A549 (cell line): Measurements from ENCODE around the gene SCUBE3. TPM values are rescaled to one million over a fixed set of nuclear protein-coding genes. Genes with fewer than 3 reads are reported as not detected.

ENCODE experiments used
- ATAC-seq, 2 experiments: fragments of 200-7000 bp in 1 of 2; fragments of >200 bp in 1 of 2; cut with Nextera tagmentation in 1 of 2; cut with Tn5 transposase in 1 of 2; 3 replicates each; pipeline versions ENCODE4 v1.8.0 to v1.9.1; 2018 to 2020; ENCODE audit warnings: mild to moderate bottlenecking in 1 of 2, moderate library complexity in 1 of 2
- CTCF ChIA-PET: fragments of 300-600 bp; sonication (Branson Sonifier 250); formaldehyde crosslinking; extraction: SDS; loops from one replicate; lab custom pipeline; 2021; ENCODE audit warnings: antibody characterized with exemption, inconsistent platforms; lab: Yijun Ruan, JAX
- POLR2A ChIA-PET: fragments of 350-600 bp; formaldehyde crosslinking; extraction: SDS; loops from one replicate; lab custom pipeline; 2021; ENCODE audit warnings: antibody characterized with exemption, inconsistent platforms; lab: Yijun Ruan, JAX
- DNase-seq, 2 experiments: peaks; one replicate each; pipeline versions ENCODE4 v3.0.0 to v3.0.0-alpha.2; 2011 to 2016; ENCODE audit warnings: low read depth in 1 of 2, low spot score in 1 of 2
- FAIRE-seq: peaks from 2 replicates; lab custom pipeline; 2011; peaks lifted over from hg19 to GRCh38; lab: Jason Lieb, UNC
- H3K27ac ChIP-seq, 2 experiments: fragments of >200 bp; sonication (Bioruptor Twin); formaldehyde crosslinking; 3 replicates each; pipeline ENCODE4 v1.5.1; 2016 to 2017
- H3K4me1 ChIP-seq: fragments of >200 bp; sonication (Bioruptor Twin); formaldehyde crosslinking; 3 replicates; pipeline ENCODE4 v1.6.1; 2016
- H3K4me2 ChIP-seq: fragments of >200 bp; sonication (Bioruptor Twin); formaldehyde crosslinking; 3 replicates; pipeline ENCODE4 v1.6.1; 2016
- H3K4me3 ChIP-seq: fragments of >200 bp; sonication (Bioruptor Twin); formaldehyde crosslinking; 3 replicates; pipeline ENCODE4 v1.5.1; 2016
- H3K9me3 ChIP-seq: fragments of >200 bp; sonication (Bioruptor Twin); formaldehyde crosslinking; 3 replicates; pipeline ENCODE4 v1.6.1; 2016
- CBX8 ChIP-seq: fragments of 200-600 bp; sonication (generic); IDR thresholded peaks from 2 replicates; pipeline ENCODE4 v1.6.1; 2016
- E2F6 ChIP-seq: IDR thresholded peaks from 2 replicates; pipeline ENCODE4 v1.6.1; 2012; ENCODE audit warnings: low read depth, borderline replicate concordance
- EHF ChIP-seq: fragments of 250-450 bp; sonication (Bioruptor Pico); IDR thresholded peaks from 2 replicates; pipeline ENCODE4 v1.5.0; 2020; ENCODE audit warnings: mild to moderate bottlenecking
- ESRRA ChIP-seq: fragments of 150-350 bp; IDR thresholded peaks from 2 replicates; pipeline ENCODE4 v1.6.1; 2014; ENCODE audit warnings: mild to moderate bottlenecking, low read length, borderline replicate concordance
- FOSB ChIP-seq: fragments of 250-450 bp; sonication (Bioruptor Pico); IDR thresholded peaks from 2 replicates; pipeline ENCODE4 v1.5.0; 2020; ENCODE audit warnings: mild to moderate bottlenecking, moderate library complexity
- HMGXB4 ChIP-seq: fragments of 250-450 bp; sonication (Bioruptor Pico); IDR thresholded peaks from 2 replicates; pipeline ENCODE4 v1.5.0; 2021; ENCODE audit warnings: mild to moderate bottlenecking, moderate library complexity, borderline replicate concordance
- HOXB13 ChIP-seq: fragments of 250-450 bp; sonication (Bioruptor Pico); IDR thresholded peaks from 2 replicates; pipeline ENCODE4 v1.5.0; 2020; ENCODE audit warnings: low read depth, mild to moderate bottlenecking, moderate library complexity
- MAX ChIP-seq: IDR thresholded peaks from 2 replicates; pipeline ENCODE4 v1.6.1; 2012
- MAZ ChIP-seq: fragments of 150-350 bp; IDR thresholded peaks from 2 replicates; pipeline ENCODE4 v1.6.1; 2014; ENCODE audit warnings: antibody characterized with exemption, low read depth, low read length, borderline replicate concordance
- MYC ChIP-seq: IDR thresholded peaks from 2 replicates; pipeline ENCODE4 v1.6.1; 2012; ENCODE audit warnings: mild to moderate bottlenecking, inconsistent platforms, low read length, improper control_type of control experiment, borderline replicate concordance
- POLR2A ChIP-seq: IDR thresholded peaks from 2 replicates; pipeline ENCODE4 v1.6.1; 2012; ENCODE audit warnings: mild to moderate bottlenecking, low read length
- REST ChIP-seq: fragments of 200-600 bp; sonication (generic); IDR thresholded peaks from 2 replicates; pipeline ENCODE4 v1.6.1; 2016; ENCODE audit warnings: antibody characterized with exemption, mild to moderate bottlenecking, moderate library complexity
- RFX5 ChIP-seq: fragments of 450-650 bp; IDR thresholded peaks from 2 replicates; pipeline ENCODE4 v1.7.1; 2014; ENCODE audit warnings: antibody characterized with exemption, mild to moderate bottlenecking, moderate library complexity
- USF2 ChIP-seq: fragments of 450-650 bp; IDR thresholded peaks from 2 replicates; pipeline ENCODE4 v1.6.1; 2014; ENCODE audit warnings: antibody characterized with exemption
- ZNF302 ChIP-seq: fragments of 250-450 bp; sonication (Bioruptor Pico); IDR thresholded peaks from 2 replicates; pipeline ENCODE4 v1.9.0; 2021; ENCODE audit warnings: inconsistent platforms, mild to moderate bottlenecking, moderate library complexity
- ZSCAN20 ChIP-seq: fragments of 250-450 bp; sonication (Bioruptor Pico); IDR thresholded peaks from 2 replicates; pipeline ENCODE4 v1.8.0; 2022; ENCODE audit warnings: mild to moderate bottlenecking, moderate library complexity
- WGBS: methylation state at CpG from one replicate; pipeline ENCODE4 v1.1.6; 2017; ENCODE audit errors: missing lambda C conversion rate; 5-methylcytosine and 5-hydroxymethylcytosine counted together
- polyA plus RNA-seq, 4 experiments: library from polyadenylated mRNA; depleted of rRNA in 3 of 4; stranded (reverse); fragments of >200 nt; fragmentation: RNase III in 1 of 4; extraction: RNeasy Plus Mini Kit Qiagen cat#74134 plus additional on column Dnase treatment in 1 of 4; gene quantifications; 2 replicates in 3 of 4; 3 replicates in 1 of 4; pipeline ENCODE4 v1.2.3, GENCODE V29; 2011 to 2017
- TF ChIP-seq, protein P1 (sequence below): IDR thresholded peaks from 2 replicates; pipeline ENCODE4 v1.6.1; 2012
- TF ChIP-seq, protein P2 (sequence below): fragments of >200 bp; sonication (Bioruptor Twin); formaldehyde crosslinking; IDR thresholded peaks from 3 replicates; pipeline ENCODE4 v1.5.1; 2016

Gene SCUBE3
- polyA plus RNA-seq, 2 of the 4 experiments (the other 2 are of a cell fraction): 0.06 to 0.13 TPM

GRCh38 chr6:35280903-35281302 is 67.1 kb downstream of the SCUBE3 start:
- DNase-seq: no peak
- H3K27ac ChIP-seq: no peak overlapping the region
- ChIA-PET CTCF (interaction anchor here (0.6 kb wide), 1 partner anchor 38 kb away, joined by 3 read pairs; no protein-coding TSS in a partner anchor), POLR2A (no interaction called here)
- no peak overlapping the region for H3K4me2 ChIP-seq
- ATAC-seq: no peak
- no peaks in the 10 kb centered on the region for H3K9me3 ChIP-seq
- no peak overlapping the region for H3K4me3 ChIP-seq
- no peaks in the 10 kb centered on the region for H3K4me1 ChIP-seq
- TF ChIP-seq EHF (CRISPR knock-in tag) (no peak), MAX (no peak), FOSB (no peak), MAZ (no peak), MYC (no peak), REST (no peak), ESRRA (no peak), E2F6 (no peak), HOXB13 (CRISPR knock-in tag) (no peak), RFX5 (no peak), POLR2A (no peak), USF2 (no peak), ZNF302 (no peak), CBX8 (no peak), ZSCAN20 (CRISPR knock-in tag) (no peak), HMGXB4 (no peak)
- TF ChIP-seq, protein P1, sequence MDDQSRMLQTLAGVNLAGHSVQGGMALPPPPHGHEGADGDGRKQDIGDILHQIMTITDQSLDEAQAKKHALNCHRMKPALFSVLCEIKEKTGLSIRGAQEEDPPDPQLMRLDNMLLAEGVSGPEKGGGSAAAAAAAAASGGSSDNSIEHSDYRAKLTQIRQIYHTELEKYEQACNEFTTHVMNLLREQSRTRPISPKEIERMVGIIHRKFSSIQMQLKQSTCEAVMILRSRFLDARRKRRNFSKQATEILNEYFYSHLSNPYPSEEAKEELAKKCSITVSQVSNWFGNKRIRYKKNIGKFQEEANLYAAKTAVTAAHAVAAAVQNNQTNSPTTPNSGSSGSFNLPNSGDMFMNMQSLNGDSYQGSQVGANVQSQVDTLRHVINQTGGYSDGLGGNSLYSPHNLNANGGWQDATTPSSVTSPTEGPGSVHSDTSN: no peak
- TF ChIP-seq, protein P2, sequence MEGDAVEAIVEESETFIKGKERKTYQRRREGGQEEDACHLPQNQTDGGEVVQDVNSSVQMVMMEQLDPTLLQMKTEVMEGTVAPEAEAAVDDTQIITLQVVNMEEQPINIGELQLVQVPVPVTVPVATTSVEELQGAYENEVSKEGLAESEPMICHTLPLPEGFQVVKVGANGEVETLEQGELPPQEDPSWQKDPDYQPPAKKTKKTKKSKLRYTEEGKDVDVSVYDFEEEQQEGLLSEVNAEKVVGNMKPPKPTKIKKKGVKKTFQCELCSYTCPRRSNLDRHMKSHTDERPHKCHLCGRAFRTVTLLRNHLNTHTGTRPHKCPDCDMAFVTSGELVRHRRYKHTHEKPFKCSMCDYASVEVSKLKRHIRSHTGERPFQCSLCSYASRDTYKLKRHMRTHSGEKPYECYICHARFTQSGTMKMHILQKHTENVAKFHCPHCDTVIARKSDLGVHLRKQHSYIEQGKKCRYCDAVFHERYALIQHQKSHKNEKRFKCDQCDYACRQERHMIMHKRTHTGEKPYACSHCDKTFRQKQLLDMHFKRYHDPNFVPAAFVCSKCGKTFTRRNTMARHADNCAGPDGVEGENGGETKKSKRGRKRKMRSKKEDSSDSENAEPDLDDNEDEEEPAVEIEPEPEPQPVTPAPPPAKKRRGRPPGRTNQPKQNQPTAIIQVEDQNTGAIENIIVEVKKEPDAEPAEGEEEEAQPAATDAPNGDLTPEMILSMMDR: no peak
- 75% methylated on average over 4 of the region's 4 CpGs for WGBS
- no peak for FAIRE-seq
